Measurements from ENCODE around the gene MMEL1. TPM values are rescaled to one million over a fixed set of nuclear protein-coding genes. Genes with fewer than 3 reads are reported as not detected.
"Not testable (repeated sequence)": the region's sequence is repeated elsewhere in the genome, so short reads cannot be mapped to it uniquely, and the experiment has no call there.

The MMEL1 gene
- total RNA-seq, 1 donor from 2014 or later, result 4.0 TPM

DNA sequence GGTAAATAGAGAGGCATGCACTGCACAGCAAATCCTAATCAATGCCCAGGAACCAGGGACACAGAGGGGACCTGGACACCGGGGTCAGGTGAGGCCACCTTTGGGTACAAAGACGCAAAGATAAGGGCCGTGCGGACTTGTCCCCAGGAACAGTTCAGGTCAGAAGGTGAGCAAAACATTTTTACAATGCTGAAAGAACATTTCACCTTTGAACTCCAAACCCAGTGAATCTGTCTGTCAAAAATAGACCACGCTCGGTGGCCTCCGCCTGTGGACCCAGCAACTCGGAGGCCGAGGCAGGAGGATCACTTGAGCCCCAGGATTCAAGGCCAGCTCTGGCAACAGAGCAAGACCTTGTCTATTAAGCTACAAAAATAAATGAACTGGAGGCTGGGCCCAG lies 61.5 kb downstream of the MMEL1 start:
- H3K27ac Mint-ChIP-seq (ENCODE audit: unreplicated experiment), result no peak overlapping the region
- peaks cover 4% of the 10 kb centered on the region for H3K27me3 Mint-ChIP-seq (ENCODE audit: unreplicated experiment)
- H3K4me3 Mint-ChIP-seq (ENCODE audit: unreplicated experiment), result no peak overlapping the region
- H3K9me3 Mint-ChIP-seq (ENCODE audit: unreplicated experiment), result peaks cover 9% of the 10 kb centered on the region
- DNase-seq, result no peak
- peaks cover 14% of the 10 kb centered on the region for H3K36me3 Mint-ChIP-seq (ENCODE audit: unreplicated experiment)
- no peak for TF ChIP-seq CTCF (IDR thresholded peaks at IDR 0.05; ENCODE audit: partially characterized antibody, unreplicated experiment)
- H3K4me1 Mint-ChIP-seq (ENCODE audit: low read depth, unreplicated experiment), result no peaks in the 10 kb centered on the region

DNA sequence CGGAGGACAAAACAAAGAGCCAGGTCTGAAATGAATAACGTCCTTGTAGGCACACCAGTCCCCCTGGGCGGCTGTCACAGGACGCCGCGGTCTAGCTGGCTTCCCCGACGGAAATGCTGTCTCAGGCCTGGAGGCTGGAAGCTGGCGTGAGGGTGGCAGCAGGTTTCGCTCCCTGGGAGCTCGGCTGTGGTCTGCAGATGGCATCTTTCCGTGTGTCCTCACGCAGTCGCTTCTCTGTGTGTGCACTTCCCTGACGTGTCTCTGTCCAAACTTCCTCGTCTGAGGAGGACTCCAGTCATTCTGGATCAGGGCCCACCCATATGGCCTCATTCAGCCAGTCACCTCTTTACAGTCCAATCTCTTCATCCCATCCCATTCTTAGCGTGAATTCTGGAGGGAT lies 62.5 kb downstream of the MMEL1 start:
- no peaks in the 10 kb centered on the region for H3K4me1 Mint-ChIP-seq (ENCODE audit: low read depth, unreplicated experiment)
- H3K36me3 Mint-ChIP-seq (ENCODE audit: unreplicated experiment), result peaks cover 14% of the 10 kb centered on the region
- H3K27ac Mint-ChIP-seq (ENCODE audit: unreplicated experiment), result no peak overlapping the region
- TF ChIP-seq CTCF (IDR thresholded peaks at IDR 0.05; ENCODE audit: partially characterized antibody, unreplicated experiment), result no peak
- H3K27me3 Mint-ChIP-seq (ENCODE audit: unreplicated experiment), result peaks cover 4% of the 10 kb centered on the region
- DNase-seq, result no peak
- no peak overlapping the region for H3K4me3 Mint-ChIP-seq (ENCODE audit: unreplicated experiment)
- H3K9me3 Mint-ChIP-seq (ENCODE audit: unreplicated experiment), result peaks cover 9% of the 10 kb centered on the region

- not testable (repeated sequence) for H3K27ac Mint-ChIP-seq (ENCODE audit: unreplicated experiment); H3K9me3 Mint-ChIP-seq (ENCODE audit: unreplicated experiment); H3K4me1 Mint-ChIP-seq (ENCODE audit: low read depth, unreplicated experiment); H3K27me3 Mint-ChIP-seq (ENCODE audit: unreplicated experiment); H3K4me3 Mint-ChIP-seq (ENCODE audit: unreplicated experiment); DNase-seq
- peaks cover 14% of the 10 kb centered on the region for H3K36me3 Mint-ChIP-seq (ENCODE audit: unreplicated experiment)
Observed at GRCh38 chr1:2569703-2570102, 63.1 kb downstream of the MMEL1 start.

DNA sequence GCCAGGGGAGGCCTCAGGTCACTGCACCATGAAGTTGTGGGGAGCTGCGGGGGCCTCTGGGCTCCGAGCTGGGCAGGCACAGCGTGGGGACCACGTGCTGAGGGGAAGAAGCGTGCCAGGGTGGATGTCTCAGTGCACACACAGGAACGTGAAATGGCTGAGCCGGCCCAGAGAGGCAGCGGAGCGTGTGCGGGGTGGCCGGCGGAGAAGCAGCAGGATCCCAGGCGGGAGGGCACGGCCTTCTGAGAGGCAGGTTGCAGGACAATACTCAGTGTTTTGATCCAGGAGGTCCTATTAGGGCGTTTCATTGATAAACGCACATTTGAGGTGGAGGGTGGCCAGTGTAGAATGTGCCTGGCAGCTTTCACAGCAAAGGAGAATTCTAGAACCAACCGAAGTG lies 63.8 kb downstream of the MMEL1 start:
- no peak for TF ChIP-seq CTCF (IDR thresholded peaks at IDR 0.05; ENCODE audit: partially characterized antibody, unreplicated experiment)
- Mint-ChIP-seq H3K4me3 (ENCODE audit: unreplicated experiment) (no peak overlapping the region), H3K36me3 (ENCODE audit: unreplicated experiment) (peaks cover 14% of the 10 kb centered on the region), H3K27me3 (ENCODE audit: unreplicated experiment) (peaks cover 4% of the 10 kb centered on the region), H3K27ac (ENCODE audit: unreplicated experiment) (no peak overlapping the region), H3K4me1 (ENCODE audit: low read depth, unreplicated experiment) (peaks cover 2% of the 10 kb centered on the region), H3K9me3 (ENCODE audit: unreplicated experiment) (peaks cover 9% of the 10 kb centered on the region)
- DNase-seq, result no peak

DNA sequence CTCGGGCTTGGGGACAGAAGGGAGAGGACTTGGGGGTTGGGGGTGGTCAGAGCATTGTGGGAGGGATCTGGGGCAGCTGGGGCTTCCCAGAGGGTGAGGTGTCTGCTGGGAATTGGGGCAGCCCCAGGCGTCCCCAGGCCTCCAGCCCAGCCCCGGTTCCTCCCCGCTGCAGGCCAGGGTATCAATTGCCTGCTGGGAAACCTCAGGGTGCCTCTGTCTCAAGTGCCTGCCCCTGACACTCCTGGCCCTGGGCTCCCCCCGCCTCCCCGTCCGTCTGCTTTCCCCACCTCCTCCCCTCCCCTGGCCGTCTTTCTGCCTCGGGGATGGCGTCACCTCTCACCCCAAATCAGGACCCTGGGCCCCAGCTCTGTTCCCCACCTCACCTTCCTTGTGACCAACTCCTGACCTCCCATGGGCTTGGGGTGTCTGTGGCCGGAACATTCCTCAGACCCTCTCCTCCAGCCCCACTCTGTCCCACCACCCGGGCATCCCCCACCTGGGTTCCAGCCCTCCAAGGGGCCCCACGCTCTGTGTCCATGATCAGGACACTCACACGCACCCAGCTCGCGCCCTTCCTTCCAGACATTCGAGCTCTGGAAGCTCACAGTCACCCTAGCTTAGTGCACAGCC lies 64.5 kb downstream of the MMEL1 start:
- not testable (repeated sequence) for H3K9me3 Mint-ChIP-seq (ENCODE audit: unreplicated experiment); H3K4me3 Mint-ChIP-seq (ENCODE audit: unreplicated experiment); DNase-seq; H3K4me1 Mint-ChIP-seq (ENCODE audit: low read depth, unreplicated experiment); H3K27ac Mint-ChIP-seq (ENCODE audit: unreplicated experiment); H3K36me3 Mint-ChIP-seq (ENCODE audit: unreplicated experiment); H3K27me3 Mint-ChIP-seq (ENCODE audit: unreplicated experiment)

DNA sequence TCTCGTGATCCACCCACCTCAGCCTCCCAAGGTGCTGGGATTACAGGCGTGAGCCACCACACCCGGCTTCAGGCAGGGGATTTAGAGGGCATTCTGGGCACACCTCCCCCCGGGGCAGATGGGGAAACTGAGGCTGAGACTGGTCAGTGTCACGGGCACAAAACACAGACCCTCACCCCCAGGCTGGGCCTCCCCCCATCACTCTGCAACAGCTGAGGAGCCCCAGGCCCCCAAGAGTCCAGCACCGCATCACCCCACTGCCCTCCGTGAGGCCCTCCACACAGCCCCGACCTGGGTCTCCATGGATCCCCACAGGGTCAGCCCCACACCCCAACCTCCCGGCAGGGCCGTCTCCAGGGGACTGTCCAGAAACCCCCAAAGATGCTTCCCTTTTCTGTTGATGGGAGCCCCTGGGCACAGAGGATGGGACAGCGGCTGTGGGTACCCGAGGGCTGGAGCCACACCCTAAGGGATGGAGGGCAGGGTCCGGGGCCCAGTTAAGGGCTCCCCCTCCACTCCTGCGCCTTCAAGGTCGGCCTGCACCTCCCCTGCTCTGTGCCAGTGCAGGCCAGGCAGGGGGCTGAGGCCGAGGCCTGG lies 65.6 kb downstream of the MMEL1 start:
- no peak overlapping the region for H3K4me3 Mint-ChIP-seq (ENCODE audit: unreplicated experiment)
- peaks cover 4% of the 10 kb centered on the region for H3K4me1 Mint-ChIP-seq (ENCODE audit: low read depth, unreplicated experiment)
- no peaks in the 10 kb centered on the region for H3K36me3 Mint-ChIP-seq (ENCODE audit: unreplicated experiment)
- H3K9me3 Mint-ChIP-seq (ENCODE audit: unreplicated experiment), result peaks cover 1% of the 10 kb centered on the region
- H3K27ac Mint-ChIP-seq (ENCODE audit: unreplicated experiment), result no peak overlapping the region
- peaks cover 2% of the 10 kb centered on the region for H3K27me3 Mint-ChIP-seq (ENCODE audit: unreplicated experiment)
- DNase-seq, result no peak
- TF ChIP-seq CTCF (IDR thresholded peaks at IDR 0.05; ENCODE audit: partially characterized antibody, unreplicated experiment), result no peak

All from glutamatergic neuron (in vitro differentiated cells).